ENCODE results near the gene EEF2. TPM values are rescaled to one million over a fixed set of nuclear protein-coding genes. Genes with fewer than 3 reads are reported as not detected.

The EEF2 gene
- total and polyA plus RNA-seq, 8 donors: 1,467 to 2,064 (median 1,800) TPM

DNA sequence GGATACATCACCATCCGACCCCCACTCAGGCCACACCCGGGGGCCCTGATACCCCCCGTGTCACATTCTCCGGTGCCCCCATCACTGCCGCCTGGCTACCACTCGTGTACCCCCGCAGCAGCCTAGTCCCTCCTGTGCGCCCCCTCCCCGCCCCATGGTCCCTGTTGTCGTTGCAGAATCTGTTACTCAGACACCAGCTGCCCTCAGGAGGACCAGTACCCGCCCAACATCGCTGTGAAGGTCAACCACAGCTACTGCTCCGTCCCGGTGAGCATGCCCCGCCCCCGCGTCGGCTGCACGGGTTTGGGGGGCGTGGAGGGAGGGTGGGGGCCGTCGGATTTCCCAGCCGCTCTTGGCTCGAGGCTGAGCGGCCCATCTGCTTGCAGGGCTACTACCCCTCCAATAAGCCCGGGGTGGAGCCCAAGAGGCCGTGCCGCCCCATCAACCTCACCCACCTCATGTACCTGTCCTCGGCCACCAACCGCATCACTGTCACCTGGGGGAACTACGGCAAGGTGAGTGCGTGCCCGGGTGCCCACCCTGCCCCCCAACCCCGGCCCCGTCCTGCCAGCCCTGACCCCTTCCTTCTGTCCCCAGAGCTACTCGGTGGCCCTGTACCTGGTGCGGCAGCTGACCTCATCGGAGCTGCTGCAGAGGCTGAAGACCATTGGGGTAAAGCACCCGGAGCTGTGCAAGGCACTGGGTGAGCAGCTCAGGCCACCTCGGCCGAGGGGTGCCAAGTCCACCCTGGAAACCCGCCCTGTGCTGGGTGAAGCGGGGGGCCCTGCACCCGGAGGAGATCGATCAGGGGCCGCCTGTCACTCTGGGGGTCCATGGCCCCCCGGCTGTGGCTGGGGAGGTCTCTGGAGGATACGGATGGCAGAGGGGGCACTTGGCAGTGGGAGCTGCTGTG lies 43.3 kb upstream of the EEF2 start:
- Histone ChIP-seq H3K4me3 (no peak overlapping the region), H3K36me3 (peaks cover 0 to 92% of the 10 kb centered on the region in 2 donors), H3K27ac (no peak overlapping the region), H3K27me3 (no peaks in the 10 kb centered on the region), H3K9me3 (no peaks in the 10 kb centered on the region), H3K4me1 (no peaks in the 10 kb centered on the region)
- TF ChIP-seq, protein P1, sequence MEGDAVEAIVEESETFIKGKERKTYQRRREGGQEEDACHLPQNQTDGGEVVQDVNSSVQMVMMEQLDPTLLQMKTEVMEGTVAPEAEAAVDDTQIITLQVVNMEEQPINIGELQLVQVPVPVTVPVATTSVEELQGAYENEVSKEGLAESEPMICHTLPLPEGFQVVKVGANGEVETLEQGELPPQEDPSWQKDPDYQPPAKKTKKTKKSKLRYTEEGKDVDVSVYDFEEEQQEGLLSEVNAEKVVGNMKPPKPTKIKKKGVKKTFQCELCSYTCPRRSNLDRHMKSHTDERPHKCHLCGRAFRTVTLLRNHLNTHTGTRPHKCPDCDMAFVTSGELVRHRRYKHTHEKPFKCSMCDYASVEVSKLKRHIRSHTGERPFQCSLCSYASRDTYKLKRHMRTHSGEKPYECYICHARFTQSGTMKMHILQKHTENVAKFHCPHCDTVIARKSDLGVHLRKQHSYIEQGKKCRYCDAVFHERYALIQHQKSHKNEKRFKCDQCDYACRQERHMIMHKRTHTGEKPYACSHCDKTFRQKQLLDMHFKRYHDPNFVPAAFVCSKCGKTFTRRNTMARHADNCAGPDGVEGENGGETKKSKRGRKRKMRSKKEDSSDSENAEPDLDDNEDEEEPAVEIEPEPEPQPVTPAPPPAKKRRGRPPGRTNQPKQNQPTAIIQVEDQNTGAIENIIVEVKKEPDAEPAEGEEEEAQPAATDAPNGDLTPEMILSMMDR (IDR thresholded peaks at IDR 0.05): no peak
- intact Hi-C loops (cut with DNase I): no loop called here
- ATAC-seq (no peak), DNase-seq (peak in 1 of 4 donors; percentile 61)

DNA sequence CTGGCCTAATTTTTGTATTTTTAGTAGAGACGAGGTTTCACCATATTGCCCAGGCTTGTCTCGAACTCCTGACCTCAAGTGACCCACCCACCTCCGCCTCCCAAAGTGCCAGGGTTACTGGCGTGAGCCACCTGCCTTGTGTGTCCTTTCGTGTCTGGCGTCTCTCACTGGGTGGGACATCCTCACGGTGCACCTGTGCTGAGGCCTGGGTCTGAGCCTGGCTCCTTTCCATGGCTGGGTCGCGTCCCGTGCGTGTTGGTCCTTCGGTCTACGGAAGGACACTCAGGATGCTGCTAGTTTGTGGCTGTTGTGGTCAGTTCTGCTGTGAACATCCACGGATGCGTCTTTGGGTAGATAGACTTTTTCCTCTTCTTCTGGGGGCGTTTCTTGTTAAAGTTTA lies 41.9 kb upstream of the EEF2 start:
- TF ChIP-seq, protein P1 (IDR thresholded peaks at IDR 0.05): no peak
- ATAC-seq: no peak
- Histone ChIP-seq H3K9me3 (peaks cover 0 to under 1% of the 10 kb centered on the region in 2 donors), H3K27ac (no peak overlapping the region), H3K36me3 (peaks cover 0 to 80% of the 10 kb centered on the region in 2 donors), H3K4me3 (no peak overlapping the region), H3K27me3 (no peaks in the 10 kb centered on the region), H3K4me1 (no peaks in the 10 kb centered on the region)
- intact Hi-C loops (cut with DNase I): no loop called here
- no peak for DNase-seq

DNA sequence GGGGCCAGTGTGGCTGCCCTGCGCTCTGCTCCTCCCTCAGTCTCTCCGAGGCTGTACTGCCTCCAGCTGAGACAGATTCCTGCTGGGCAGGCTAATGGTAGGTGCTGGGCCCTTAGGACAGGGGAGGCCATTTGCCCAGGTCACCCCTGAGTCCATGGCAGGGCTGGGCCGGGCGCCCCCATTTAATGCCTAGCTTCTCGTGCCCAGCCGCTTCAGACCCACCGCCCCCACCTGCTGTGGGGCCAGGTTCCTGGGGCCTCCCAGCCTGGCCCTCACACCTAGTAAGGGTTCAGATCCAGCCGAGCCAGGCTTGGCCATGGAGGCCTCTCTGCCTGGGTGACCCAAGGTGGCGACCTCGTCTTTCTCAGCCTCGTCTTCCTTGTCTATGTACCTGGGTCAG lies 40.1 kb upstream of the EEF2 start:
- intact Hi-C loops (cut with DNase I): no loop called here
- Histone ChIP-seq H3K27me3 (no peaks in the 10 kb centered on the region), H3K4me3 (no peak overlapping the region), H3K36me3 (peaks cover 0 to 62% of the 10 kb centered on the region in 2 donors), H3K9me3 (peaks cover 0 to 3% of the 10 kb centered on the region in 2 donors), H3K4me1 (no peaks in the 10 kb centered on the region), H3K27ac (no peak overlapping the region)
- DNase-seq: peak in 1 of 4 donors; percentile 67
- TF ChIP-seq, protein P1 (IDR thresholded peaks at IDR 0.05): no peak
- ATAC-seq: no peak

DNA sequence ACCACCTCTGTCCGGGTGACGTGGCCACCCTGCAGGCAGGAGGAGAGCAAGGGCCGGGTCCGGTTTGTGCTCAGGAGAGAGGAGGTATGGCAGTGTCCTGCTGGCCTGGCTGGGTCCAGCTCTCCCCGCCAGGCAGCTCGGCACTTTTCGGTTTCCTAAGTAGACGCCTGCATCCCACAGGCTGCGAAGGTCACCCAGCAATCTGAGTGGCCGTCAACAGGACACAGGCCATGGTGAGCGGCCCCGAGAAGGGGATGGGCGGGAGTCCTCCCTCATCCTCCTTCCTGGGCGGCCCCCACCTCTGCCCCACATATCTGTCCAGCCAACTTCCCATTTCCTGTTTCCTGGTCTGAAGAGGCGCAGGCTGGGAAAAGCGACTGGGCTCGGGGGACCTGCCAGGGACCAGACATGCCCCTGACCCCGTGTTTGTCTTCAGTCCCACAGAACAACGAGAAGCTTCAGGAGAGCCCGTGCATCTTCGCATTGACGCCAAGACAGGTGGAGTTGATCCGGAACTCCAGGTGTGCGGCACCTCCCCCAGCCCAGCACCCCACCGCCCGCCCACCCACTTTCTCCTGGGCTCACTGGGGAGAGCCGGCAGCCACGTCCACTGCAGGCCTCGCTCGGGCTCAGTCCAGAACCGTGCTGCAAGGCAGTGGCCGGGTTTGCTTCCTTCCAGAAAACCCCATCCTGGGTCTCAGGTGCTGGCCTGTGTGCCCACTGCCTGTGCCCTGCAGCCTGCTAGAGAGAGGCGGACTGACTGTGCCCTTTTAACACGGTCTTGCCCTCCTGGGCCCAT lies 38.5 kb upstream of the EEF2 start:
- intact Hi-C loops (cut with DNase I): no loop called here
- Histone ChIP-seq H3K4me1 (no peaks in the 10 kb centered on the region), H3K4me3 (no peak overlapping the region), H3K27me3 (no peaks in the 10 kb centered on the region), H3K27ac (no peak overlapping the region), H3K9me3 (peaks cover 0 to 3% of the 10 kb centered on the region in 2 donors), H3K36me3 (peaks cover 0 to 58% of the 10 kb centered on the region in 2 donors)
- peak in 1 of 4 donors; percentile 70 for DNase-seq
- TF ChIP-seq, protein P1 (IDR thresholded peaks at IDR 0.05): no peak
- ATAC-seq: no peak

DNA sequence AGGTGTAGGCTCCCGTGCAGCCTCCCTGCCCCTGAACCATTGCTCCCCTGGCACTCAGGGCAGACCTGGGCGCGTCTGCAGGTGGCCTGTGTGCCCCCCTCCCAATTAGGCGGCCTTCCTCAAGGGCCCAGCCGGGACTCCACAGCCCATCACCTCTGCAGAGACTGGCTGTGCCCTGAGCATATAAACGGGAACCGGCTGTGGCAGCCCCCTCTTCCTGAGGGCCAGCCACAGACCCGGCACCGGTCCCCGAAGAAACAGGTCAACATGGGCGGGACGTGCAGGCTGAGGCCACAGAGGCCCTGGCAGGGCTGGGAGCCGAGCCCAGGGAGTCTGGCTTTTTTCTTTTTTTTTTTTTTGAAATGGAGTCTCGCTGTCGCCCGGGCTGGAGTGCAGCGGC lies 34.3 kb upstream of the EEF2 start:
- peaks cover 0 to 61% of the 10 kb centered on the region in 2 donors for H3K36me3 ChIP-seq
- H3K27me3 ChIP-seq: no peaks in the 10 kb centered on the region
- TF ChIP-seq, protein P1 (IDR thresholded peaks at IDR 0.05): no peak
- peaks cover 0 to 3% of the 10 kb centered on the region in 2 donors for H3K9me3 ChIP-seq
- ATAC-seq (no peak), DNase-seq (no peak)
- no peak overlapping the region for H3K4me3 ChIP-seq
- H3K27ac ChIP-seq: no peak overlapping the region
- H3K4me1 ChIP-seq: peaks cover 0 to 9% of the 10 kb centered on the region in 2 donors
- intact Hi-C loops (cut with DNase I): no loop called here

Data from left lung (tissue), 10 donors.